Upper lobe of left lung (tissue), 6 donors: Measurements from ENCODE around the gene CYP1A1. TPM values are rescaled to one million over a fixed set of nuclear protein-coding genes. Genes with fewer than 3 reads are reported as not detected.
"Not testable (repeated sequence)": the region's sequence is repeated elsewhere in the genome, so short reads cannot be mapped to it uniquely, and the experiment has no call there.

ENCODE experiments used
- ATAC-seq, 2 donors: fragments of 200-7000 bp; cut with Tn5 transposase; one replicate each; pipeline ENCODE4 v1.9.1; 2022; ENCODE audit warnings: mild to moderate bottlenecking in 2 of 2, moderate library complexity in 2 of 2; ENCODE audit not compliant: low FRiP score in 2 of 2
- DNase-seq, 2 donors: peaks; one replicate each; pipeline ENCODE4 v3.0.0-alpha.2; 2019 to 2020
- H3K27ac ChIP-seq, 4 donors: fragments of 200-600 bp; sonication (generic); one replicate each; pipeline ENCODE4 v1.5.1; 2016 to 2019
- H3K27me3 ChIP-seq, 4 donors: fragments of 200-600 bp; sonication (generic); one replicate each; pipeline ENCODE4 v1.5.1; 2017 to 2019
- H3K36me3 ChIP-seq, 4 donors: fragments of 200-600 bp; sonication (generic); one replicate each; pipeline ENCODE4 v1.5.1; 2016 to 2019
- H3K4me1 ChIP-seq, 4 donors: fragments of 200-600 bp; sonication (generic); one replicate each; pipeline ENCODE4 v1.5.1; 2018 to 2019
- H3K4me3 ChIP-seq, 4 donors: fragments of 200-600 bp; sonication (generic); one replicate each; pipeline ENCODE4 v1.5.1; 2017 to 2019; ENCODE audit warnings: mild to moderate bottlenecking in 2 of 4, moderate library complexity in 1 of 4
- H3K9me3 ChIP-seq, 4 donors: fragments of 200-600 bp; sonication (generic); one replicate each; pipeline ENCODE4 v1.5.1; 2018 to 2019
- EP300 ChIP-seq, 4 donors: sonication (generic); formaldehyde crosslinking; IDR thresholded peaks; one replicate each; pipeline ENCODE4 v1.5.1; 2017; ENCODE audit warnings: antibody characterized with exemption in 4 of 4, control low read depth in 2 of 4
- POLR2A ChIP-seq, 4 donors: fragments of 450-650 bp; IDR thresholded peaks; one replicate each; pipeline ENCODE4 v1.5.1; 2016 to 2017; ENCODE audit warnings: antibody characterized with exemption in 4 of 4, mild to moderate bottlenecking in 2 of 4
- POLR2AphosphoS5 ChIP-seq, 2 donors: sonication (generic); formaldehyde crosslinking; IDR thresholded peaks; one replicate each; pipeline ENCODE4 v1.5.1; 2017; ENCODE audit warnings: antibody characterized with exemption in 2 of 2
- WGBS, 2 donors: methylation state at CpG; one replicate each; pipeline ENCODE4 v1.1.5; 2017 to 2018; 5-methylcytosine and 5-hydroxymethylcytosine counted together
- total RNA-seq, 6 donors: library from RNA; depleted of rRNA in 4 of 6; stranded (reverse); fragments of >200 nt in 4 of 6; gene quantifications; one replicate each; pipeline versions ENCODE4 v1.1.0 to v1.2.1, GENCODE V29; 2016 to 2021
- TF ChIP-seq, protein P1 (sequence below), 6 experiments: fragments of 450-650 bp in 4 of 6; fragments of 200-600 bp in 2 of 6; sonication (generic) in 2 of 6; IDR thresholded peaks; one replicate each; pipeline ENCODE4 v1.5.1; 2016 to 2019; ENCODE audit warnings: antibody characterized with exemption in 6 of 6
- donor health status: DM: no; HTN: no; CAD: no; lungs with moderate emphysema.
- donor health status: DM: no; HTN: yes; CAD: no; lungs with severe emphysema.

The CYP1A1 gene
- total RNA-seq, 6 donors from 2014 or later, result 0.46 to 6.1 (median 0.92) TPM; not detected in 1

DNA sequence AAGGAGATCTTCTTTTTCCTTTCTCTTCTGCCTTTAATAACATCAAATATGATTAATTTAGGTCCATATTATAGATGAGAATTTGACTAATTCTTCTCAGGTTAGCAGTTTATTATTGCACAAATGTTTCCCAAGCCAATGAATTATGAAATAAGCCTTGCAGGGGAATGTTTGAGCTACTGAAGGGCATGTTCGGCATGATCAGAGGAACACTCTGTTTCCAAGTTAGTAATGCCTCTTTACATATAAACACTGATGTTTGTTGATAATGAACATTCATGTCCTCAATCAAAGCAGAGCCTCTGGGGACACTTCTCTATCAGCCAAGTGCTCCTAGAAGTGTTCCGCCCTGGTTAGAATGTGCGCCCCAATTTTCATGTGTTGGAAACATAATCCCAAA is 10.0 kb upstream of the CYP1A1 start:
- H3K27me3 ChIP-seq, result no peaks in the 10 kb centered on the region
- H3K36me3 ChIP-seq, result no peaks in the 10 kb centered on the region
- no peak overlapping the region for H3K4me3 ChIP-seq
- TF ChIP-seq POLR2A (IDR thresholded peaks at IDR 0.05), result no peak
- no peaks in the 10 kb centered on the region for H3K4me1 ChIP-seq
- no peak for DNase-seq
- ATAC-seq, result no peak
- H3K9me3 ChIP-seq, result no peaks in the 10 kb centered on the region
- peak overlapping the region in 1 of 4 donors; percentile 2 for H3K27ac ChIP-seq
- 67 to 71% methylated on average over 3 of the region's 3 CpGs for WGBS, 2 donors

DNA sequence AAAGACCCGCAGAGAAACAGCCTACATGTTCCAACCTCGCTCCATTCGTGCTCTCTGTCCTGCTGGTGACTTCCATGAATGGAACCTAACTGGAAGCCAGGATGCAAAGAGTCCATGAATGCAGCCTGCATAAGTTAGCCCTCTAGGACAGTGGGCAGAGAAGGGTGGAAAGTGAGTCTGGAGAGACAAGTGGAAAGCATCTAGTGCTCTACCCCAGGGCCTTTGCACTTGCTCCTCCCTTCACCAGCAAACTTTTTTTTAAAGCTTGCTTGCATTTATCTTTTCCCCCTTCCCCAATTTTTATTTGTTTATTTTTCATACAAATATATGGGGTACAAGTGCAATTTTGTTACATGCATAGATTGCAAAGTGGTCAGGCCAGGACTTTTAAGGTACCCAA is 7.9 kb upstream of the CYP1A1 start:
- H3K4me1 ChIP-seq, result no peaks in the 10 kb centered on the region
- no peaks in the 10 kb centered on the region for H3K36me3 ChIP-seq
- H3K27ac ChIP-seq, result no peak overlapping the region
- 89 to 94% methylated on average over 3 of the region's 3 CpGs for WGBS, 2 donors
- no peaks in the 10 kb centered on the region for H3K27me3 ChIP-seq
- ATAC-seq (no peak), DNase-seq (no peak)
- no peak for TF ChIP-seq POLR2AphosphoS5 (IDR thresholded peaks at IDR 0.05)
- TF ChIP-seq, protein P1, sequence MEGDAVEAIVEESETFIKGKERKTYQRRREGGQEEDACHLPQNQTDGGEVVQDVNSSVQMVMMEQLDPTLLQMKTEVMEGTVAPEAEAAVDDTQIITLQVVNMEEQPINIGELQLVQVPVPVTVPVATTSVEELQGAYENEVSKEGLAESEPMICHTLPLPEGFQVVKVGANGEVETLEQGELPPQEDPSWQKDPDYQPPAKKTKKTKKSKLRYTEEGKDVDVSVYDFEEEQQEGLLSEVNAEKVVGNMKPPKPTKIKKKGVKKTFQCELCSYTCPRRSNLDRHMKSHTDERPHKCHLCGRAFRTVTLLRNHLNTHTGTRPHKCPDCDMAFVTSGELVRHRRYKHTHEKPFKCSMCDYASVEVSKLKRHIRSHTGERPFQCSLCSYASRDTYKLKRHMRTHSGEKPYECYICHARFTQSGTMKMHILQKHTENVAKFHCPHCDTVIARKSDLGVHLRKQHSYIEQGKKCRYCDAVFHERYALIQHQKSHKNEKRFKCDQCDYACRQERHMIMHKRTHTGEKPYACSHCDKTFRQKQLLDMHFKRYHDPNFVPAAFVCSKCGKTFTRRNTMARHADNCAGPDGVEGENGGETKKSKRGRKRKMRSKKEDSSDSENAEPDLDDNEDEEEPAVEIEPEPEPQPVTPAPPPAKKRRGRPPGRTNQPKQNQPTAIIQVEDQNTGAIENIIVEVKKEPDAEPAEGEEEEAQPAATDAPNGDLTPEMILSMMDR (IDR thresholded peaks at IDR 0.05), result no peak
- TF ChIP-seq EP300 (IDR thresholded peaks at IDR 0.05), result no peak
- no peak for TF ChIP-seq POLR2A (IDR thresholded peaks at IDR 0.05)
- no peaks in the 10 kb centered on the region for H3K9me3 ChIP-seq
- no peak overlapping the region for H3K4me3 ChIP-seq

DNA sequence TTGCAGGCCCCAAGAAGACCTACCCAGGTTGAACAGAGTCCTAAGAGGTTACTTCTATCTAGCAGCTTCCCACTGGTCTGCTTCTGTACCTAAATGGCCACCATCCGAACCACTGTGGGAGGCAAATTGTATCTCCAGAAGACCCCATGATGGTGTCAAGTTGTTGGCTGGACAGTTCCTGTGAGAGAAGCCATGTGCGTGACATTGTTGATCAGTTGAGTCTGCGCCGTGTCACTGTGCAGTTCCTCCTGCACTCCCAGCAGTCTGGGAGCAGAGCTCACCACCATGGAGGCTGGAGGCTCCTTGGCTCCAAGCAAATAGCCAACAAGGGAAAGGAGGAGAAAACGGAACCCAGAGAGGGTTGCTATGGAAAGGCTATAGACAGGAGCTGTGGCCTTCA is 7.5 kb upstream of the CYP1A1 start:
- TF ChIP-seq EP300 (IDR thresholded peaks at IDR 0.05), result no peak
- TF ChIP-seq, protein P1 (IDR thresholded peaks at IDR 0.05), result no peak
- no peak for TF ChIP-seq POLR2A (IDR thresholded peaks at IDR 0.05)
- TF ChIP-seq POLR2AphosphoS5 (IDR thresholded peaks at IDR 0.05), result no peak
- no peaks in the 10 kb centered on the region for H3K9me3 ChIP-seq
- H3K27me3 ChIP-seq, result no peaks in the 10 kb centered on the region

DNA sequence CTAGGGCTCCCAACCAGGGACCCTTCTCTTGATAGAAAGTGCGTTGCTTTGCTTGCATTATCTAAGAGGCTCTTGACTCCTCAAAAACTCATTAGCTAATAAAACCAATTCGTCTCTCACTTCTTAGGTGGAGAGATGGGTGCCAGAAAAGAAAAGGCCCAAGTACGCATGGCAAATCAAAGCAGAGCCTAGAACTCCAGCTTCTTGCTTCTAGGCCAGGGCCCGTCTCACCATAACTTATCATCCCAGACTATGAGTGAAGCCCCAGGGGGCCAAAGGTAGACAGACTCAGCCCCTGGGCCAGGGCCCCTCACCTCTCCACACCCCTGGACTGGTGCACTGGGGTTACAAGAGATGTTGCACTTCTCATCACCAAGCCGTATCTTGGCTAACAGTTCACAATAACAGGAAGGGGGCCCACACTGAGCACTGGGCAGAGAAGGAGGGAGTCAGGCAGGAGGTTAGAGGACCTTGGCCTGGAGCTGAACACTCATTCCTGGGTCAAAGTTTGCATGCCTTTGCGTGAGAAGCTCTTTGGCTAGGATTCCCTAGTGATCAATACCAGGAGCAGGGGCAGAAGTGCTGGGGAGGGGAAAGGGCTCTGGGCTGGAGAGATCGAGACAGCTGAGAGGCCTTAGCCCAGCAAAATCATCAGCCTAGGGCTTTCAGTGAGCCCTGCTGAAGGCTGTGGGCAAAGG is 5.4 kb upstream of the CYP1A1 start:
- DNase-seq (no peak), ATAC-seq (no peak)
- no peak overlapping the region for H3K4me3 ChIP-seq
- H3K9me3 ChIP-seq, result no peaks in the 10 kb centered on the region
- H3K27me3 ChIP-seq, result no peaks in the 10 kb centered on the region
- H3K4me1 ChIP-seq, result peaks cover 12 to 13% (median 12%) of the 10 kb centered on the region in 4 donors
- WGBS, 2 donors, result 67 to 73% methylated on average over 7 of the region's 7 CpGs
- H3K27ac ChIP-seq, result no peak overlapping the region
- TF ChIP-seq POLR2A (IDR thresholded peaks at IDR 0.05) (no peak), EP300 (IDR thresholded peaks at IDR 0.05) (no peak), POLR2AphosphoS5 (IDR thresholded peaks at IDR 0.05) (no peak)
- TF ChIP-seq, protein P1 (IDR thresholded peaks at IDR 0.05), result no peak
- no peaks in the 10 kb centered on the region for H3K36me3 ChIP-seq

More for the DNA sequence above, 7.5 kb upstream of the CYP1A1 start:
- DNase-seq (no peak), ATAC-seq (no peak)
- no peaks in the 10 kb centered on the region for H3K36me3 ChIP-seq
- H3K4me3 ChIP-seq, result no peak overlapping the region
- WGBS, 2 donors, result 88 to 89% methylated on average over 5 of the region's 5 CpGs
- H3K4me1 ChIP-seq, result no peaks in the 10 kb centered on the region
- no peak overlapping the region for H3K27ac ChIP-seq

DNA sequence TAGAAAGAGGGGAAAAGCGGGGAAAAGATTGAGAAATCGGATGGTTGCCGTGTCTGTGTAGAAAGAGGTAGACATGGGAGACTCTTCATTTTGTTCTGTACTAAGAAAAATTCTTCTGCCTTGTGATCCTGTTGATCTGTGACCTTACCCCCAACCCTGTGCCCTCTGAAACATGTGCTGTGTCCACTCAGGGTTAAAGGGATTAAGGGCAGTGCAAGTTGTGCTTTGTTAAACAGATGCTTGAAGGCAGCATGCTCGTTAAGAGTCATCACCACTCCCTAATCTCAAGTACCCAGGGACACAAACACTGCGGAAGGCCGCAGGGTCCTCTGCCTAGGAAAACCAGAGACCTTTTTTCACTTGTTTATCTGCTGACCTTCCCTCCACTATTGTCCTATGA is 4.0 kb upstream of the CYP1A1 start:
- 75% methylated on average over 6 of the region's 6 CpGs for WGBS, 2 donors
- not testable (repeated sequence) for H3K27ac ChIP-seq, H3K9me3 ChIP-seq, H3K4me3 ChIP-seq, H3K36me3 ChIP-seq, H3K27me3 ChIP-seq, ATAC-seq, DNase-seq
- H3K4me1 ChIP-seq, result peaks cover 12 to 24% (median 16%) of the 10 kb centered on the region in 4 donors

DNA sequence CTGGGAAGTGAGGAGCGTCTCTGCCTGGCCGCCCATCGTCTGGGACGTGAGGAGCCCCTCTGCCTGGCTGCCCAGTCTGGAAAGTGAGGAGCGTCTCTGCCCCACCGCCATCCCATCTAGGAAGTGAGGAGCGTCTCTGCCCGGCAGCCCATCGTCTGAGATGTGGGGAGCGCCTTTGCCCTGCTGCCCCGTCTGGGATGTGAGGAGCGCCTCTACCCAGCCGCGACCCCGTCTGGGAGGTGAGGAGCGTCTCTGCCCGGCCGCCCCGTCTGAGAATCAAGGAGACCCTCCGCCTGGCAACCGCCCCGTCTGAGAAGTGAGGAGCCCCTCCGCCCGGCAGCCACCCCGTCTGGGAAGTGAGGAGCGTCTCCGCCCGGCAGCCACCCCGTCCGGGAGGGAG is 3.4 kb upstream of the CYP1A1 start:
- H3K36me3 ChIP-seq, H3K9me3 ChIP-seq, H3K4me3 ChIP-seq, H3K27me3 ChIP-seq, H3K27ac ChIP-seq, ATAC-seq: not testable (repeated sequence)
- 90% methylated on average over 19 of the region's 30 CpGs; no CpG with 5 or more reads in 1 of the 2 donors for WGBS, 2 donors
- peak in 1 of 2 donors; percentile 47 for DNase-seq
- H3K4me1 ChIP-seq, result peaks cover 12 to 24% (median 16%) of the 10 kb centered on the region in 4 donors
